MM.1S (cell line): Measurements from ENCODE around the gene SPATA6.

Source experiments
- DNase-seq: peaks from one replicate; pipeline ENCODE4 v3.0.0-alpha.2; 2015
- H2AFZ ChIP-seq: fragments of 300-600 bp; sonication (generic); 2 replicates; pipeline ENCODE4 v1.6.0; 2016; ENCODE audit warnings: antibody characterized with exemption, low read length
- H3F3A ChIP-seq: fragments of 300-600 bp; sonication (generic); 2 replicates; pipeline ENCODE4 v1.6.1; 2016; ENCODE audit warnings: mild to moderate bottlenecking, antibody characterized with exemption, low read length, moderate library complexity, mixed read lengths; ENCODE audit not compliant: insufficient read depth
- H3K27ac ChIP-seq: fragments of 300-600 bp; sonication (generic); 2 replicates; pipeline ENCODE4 v1.5.1; 2016; ENCODE audit warnings: mild to moderate bottlenecking, low read length
- H3K27me3 ChIP-seq: fragments of 300-600 bp; sonication (generic); replicated peaks from 2 replicates; pipeline ENCODE4 v1.6.0; 2016; ENCODE audit warnings: low read length; ENCODE audit not compliant: insufficient read depth
- H3K36me3 ChIP-seq: fragments of 300-600 bp; sonication (generic); replicated peaks from 2 replicates; pipeline ENCODE4 v1.6.1; 2016; ENCODE audit warnings: mild to moderate bottlenecking, low read length, mixed read lengths; ENCODE audit not compliant: insufficient read depth
- H3K4me1 ChIP-seq: fragments of 300-600 bp; sonication (generic); 2 replicates; pipeline ENCODE4 v1.6.1; 2016; ENCODE audit warnings: low read length, mixed read lengths
- H3K4me2 ChIP-seq: fragments of 300-600 bp; sonication (generic); 2 replicates; pipeline ENCODE4 v1.6.0; 2016; ENCODE audit warnings: low read depth, low read length
- H3K4me3 ChIP-seq: fragments of 300-600 bp; sonication (generic); 2 replicates; pipeline ENCODE4 v1.5.1; 2016; ENCODE audit warnings: low read length, mixed read lengths
- H3K79me2 ChIP-seq: fragments of 300-600 bp; sonication (generic); 2 replicates; pipeline ENCODE4 v1.6.1; 2016; ENCODE audit warnings: mixed run types, low read length, mixed read lengths
- H3K9ac ChIP-seq: fragments of 300-600 bp; sonication (generic); 2 replicates; pipeline ENCODE4 v1.6.1; 2016; ENCODE audit warnings: low read length, mixed read lengths
- H3K9me2 ChIP-seq: fragments of 300-600 bp; sonication (generic); replicated peaks from 2 replicates; pipeline ENCODE4 v1.6.1; 2016; ENCODE audit warnings: mild to moderate bottlenecking, low read length, mixed read lengths; ENCODE audit not compliant: insufficient read depth
- H3K9me3 ChIP-seq: fragments of 300-600 bp; sonication (generic); replicated peaks from 2 replicates; pipeline ENCODE4 v1.6.1; 2016; ENCODE audit warnings: mild to moderate bottlenecking, low read length, mixed read lengths; ENCODE audit not compliant: insufficient read depth
- H4K20me1 ChIP-seq: fragments of 300-600 bp; sonication (generic); 2 replicates; pipeline ENCODE4 v1.6.1; 2016; ENCODE audit warnings: mild to moderate bottlenecking, low read length, moderate library complexity, mixed read lengths; ENCODE audit not compliant: insufficient read depth
- EZH2 ChIP-seq: fragments of 300-600 bp; sonication (generic); optimal IDR thresholded peaks from 2 replicates; pipeline ENCODE3; 2017; ENCODE audit warnings: low read depth, mild to moderate bottlenecking, antibody characterized with exemption, low read length, mixed read lengths
- EZH2phosphoT487 ChIP-seq: fragments of 300-600 bp; sonication (generic); IDR thresholded peaks from 2 replicates; pipeline ENCODE4 v1.6.1; 2018; ENCODE audit warnings: antibody characterized with exemption, low read length
- TF ChIP-seq, protein P1 (sequence below): fragments of 300-600 bp; sonication (generic); IDR thresholded peaks from 2 replicates; pipeline ENCODE4 v1.5.1; 2016; ENCODE audit warnings: antibody characterized with exemption, low read length, mixed read lengths

Gene SPATA6

DNA sequence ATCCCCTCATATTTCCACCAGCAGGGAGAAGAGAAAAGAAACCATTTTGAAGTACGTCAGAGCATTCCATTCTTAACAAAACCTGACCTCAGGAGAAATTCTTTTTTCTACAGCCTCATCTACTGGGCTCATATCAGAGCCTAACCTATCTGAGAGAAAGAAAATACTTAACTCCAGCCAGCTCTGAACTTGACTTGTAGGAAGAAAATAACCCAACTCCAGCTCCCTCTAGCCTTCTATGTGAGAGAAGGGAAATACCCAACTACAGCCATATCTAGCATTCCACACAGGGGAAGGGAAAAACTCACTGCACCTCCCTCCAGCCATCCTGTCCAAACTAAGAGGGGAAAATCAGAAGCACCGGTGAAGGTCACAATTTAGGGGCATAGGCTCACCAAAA, 57.7 kb downstream of the SPATA6 start:
- H3K9me3 ChIP-seq = no peaks in the 10 kb centered on the region
- H3K27me3 ChIP-seq = no peaks in the 10 kb centered on the region
- H3K36me3 ChIP-seq = no peaks in the 10 kb centered on the region
- H3K4me2 ChIP-seq = no peak overlapping the region
- no peaks in the 10 kb centered on the region for H3K9me2 ChIP-seq
- no peak overlapping the region for H3K9ac ChIP-seq
- H3K79me2 ChIP-seq = no peaks in the 10 kb centered on the region
- no peak overlapping the region for H2AFZ ChIP-seq
- no peak overlapping the region for H3K4me3 ChIP-seq
- no peak for DNase-seq
- TF ChIP-seq EZH2 = no peak
- no peak for TF ChIP-seq EZH2phosphoT487
- H3K27ac ChIP-seq = no peak overlapping the region
- H3F3A ChIP-seq = no peaks in the 10 kb centered on the region
- no peaks in the 10 kb centered on the region for H4K20me1 ChIP-seq
- H3K4me1 ChIP-seq = no peaks in the 10 kb centered on the region

DNA sequence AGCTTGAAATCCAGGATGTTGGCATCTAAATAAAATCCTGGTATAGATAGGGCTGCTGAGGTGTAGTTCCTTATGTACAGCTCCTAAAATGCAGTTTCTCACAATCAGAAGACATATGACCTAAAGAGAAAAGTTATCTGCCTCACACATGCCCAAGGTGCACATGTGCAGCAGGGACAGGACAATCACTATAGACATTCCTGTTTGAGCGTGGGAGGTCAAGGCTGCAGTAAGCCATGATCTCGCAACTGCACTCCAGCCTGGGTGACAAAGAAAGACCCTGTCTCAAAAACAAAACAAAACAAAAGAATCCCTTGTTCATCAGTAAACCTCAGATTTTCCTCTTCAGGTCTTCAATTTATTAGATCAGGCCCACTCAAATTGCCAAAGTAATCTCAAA, 66.1 kb downstream of the SPATA6 start:
- Histone ChIP-seq H3K4me3 (no peak overlapping the region), H3K9me3 (no peaks in the 10 kb centered on the region), H3K4me1 (no peaks in the 10 kb centered on the region), H3K36me3 (no peaks in the 10 kb centered on the region), H3F3A (no peaks in the 10 kb centered on the region), H3K27me3 (no peaks in the 10 kb centered on the region), H3K79me2 (no peaks in the 10 kb centered on the region), H3K9ac (no peak overlapping the region), H4K20me1 (no peaks in the 10 kb centered on the region), H3K9me2 (no peaks in the 10 kb centered on the region), H2AFZ (no peak overlapping the region), H3K27ac (no peak overlapping the region), H3K4me2 (no peak overlapping the region)
- TF ChIP-seq, protein P1, sequence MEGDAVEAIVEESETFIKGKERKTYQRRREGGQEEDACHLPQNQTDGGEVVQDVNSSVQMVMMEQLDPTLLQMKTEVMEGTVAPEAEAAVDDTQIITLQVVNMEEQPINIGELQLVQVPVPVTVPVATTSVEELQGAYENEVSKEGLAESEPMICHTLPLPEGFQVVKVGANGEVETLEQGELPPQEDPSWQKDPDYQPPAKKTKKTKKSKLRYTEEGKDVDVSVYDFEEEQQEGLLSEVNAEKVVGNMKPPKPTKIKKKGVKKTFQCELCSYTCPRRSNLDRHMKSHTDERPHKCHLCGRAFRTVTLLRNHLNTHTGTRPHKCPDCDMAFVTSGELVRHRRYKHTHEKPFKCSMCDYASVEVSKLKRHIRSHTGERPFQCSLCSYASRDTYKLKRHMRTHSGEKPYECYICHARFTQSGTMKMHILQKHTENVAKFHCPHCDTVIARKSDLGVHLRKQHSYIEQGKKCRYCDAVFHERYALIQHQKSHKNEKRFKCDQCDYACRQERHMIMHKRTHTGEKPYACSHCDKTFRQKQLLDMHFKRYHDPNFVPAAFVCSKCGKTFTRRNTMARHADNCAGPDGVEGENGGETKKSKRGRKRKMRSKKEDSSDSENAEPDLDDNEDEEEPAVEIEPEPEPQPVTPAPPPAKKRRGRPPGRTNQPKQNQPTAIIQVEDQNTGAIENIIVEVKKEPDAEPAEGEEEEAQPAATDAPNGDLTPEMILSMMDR = no peak
- DNase-seq = no peak

DNA sequence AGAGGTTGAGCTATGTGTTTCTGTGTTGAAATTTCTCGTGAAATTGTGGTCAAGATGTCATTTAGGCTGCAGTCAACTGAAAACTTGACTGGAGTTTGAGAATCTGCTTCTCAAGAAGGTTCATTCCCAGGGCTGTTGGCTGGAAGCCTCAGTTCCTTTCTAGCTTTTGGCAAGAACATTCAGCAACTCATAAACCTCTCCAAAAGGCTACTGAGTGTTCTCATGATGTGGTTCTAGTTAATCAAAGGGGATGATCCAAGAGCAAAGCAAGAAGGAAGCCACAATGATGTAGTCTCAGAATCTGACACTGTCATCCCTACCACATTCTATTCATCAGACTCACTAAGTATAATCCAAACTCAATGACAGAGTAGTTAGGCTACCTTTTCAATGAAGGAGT, 66.6 kb downstream of the SPATA6 start:
- Histone ChIP-seq H3K27ac (no peak overlapping the region), H3K27me3 (no peaks in the 10 kb centered on the region), H3K9ac (no peak overlapping the region), H3K4me2 (no peak overlapping the region), H3K36me3 (no peaks in the 10 kb centered on the region), H3K79me2 (no peaks in the 10 kb centered on the region), H3K4me1 (no peaks in the 10 kb centered on the region), H3F3A (no peaks in the 10 kb centered on the region), H3K9me3 (no peaks in the 10 kb centered on the region), H4K20me1 (no peaks in the 10 kb centered on the region), H2AFZ (no peak overlapping the region), H3K4me3 (no peak overlapping the region), H3K9me2 (no peaks in the 10 kb centered on the region)
- no peak for DNase-seq
- TF ChIP-seq, protein P1 = no peak
- TF ChIP-seq EZH2 (no peak), EZH2phosphoT487 (no peak)

DNA sequence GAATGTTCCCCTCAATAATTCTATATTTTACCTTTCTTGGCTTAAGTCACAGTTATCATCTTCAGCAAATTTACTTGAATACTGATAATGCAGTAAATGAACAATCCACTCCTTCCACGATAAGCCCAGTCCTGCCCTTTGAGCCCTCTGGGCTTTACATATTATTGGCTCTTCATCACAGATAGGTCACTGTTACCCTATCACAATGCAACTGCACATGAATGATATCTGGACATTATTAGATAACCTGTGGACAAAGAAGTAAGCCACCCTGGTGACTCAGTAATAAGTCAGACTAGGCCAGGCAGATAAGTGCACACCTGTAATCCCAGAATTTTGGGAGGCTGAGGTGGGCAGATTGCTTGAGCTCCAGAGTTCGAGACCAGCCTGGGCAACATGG, 69.4 kb downstream of the SPATA6 start:
- Histone ChIP-seq H3K4me2 (no peak overlapping the region), H3F3A (no peaks in the 10 kb centered on the region), H3K4me1 (no peaks in the 10 kb centered on the region), H3K36me3 (no peaks in the 10 kb centered on the region), H3K79me2 (no peaks in the 10 kb centered on the region), H3K27ac (no peak overlapping the region), H3K9me2 (no peaks in the 10 kb centered on the region), H4K20me1 (no peaks in the 10 kb centered on the region), H3K4me3 (no peak overlapping the region), H3K9ac (no peak overlapping the region), H3K27me3 (no peaks in the 10 kb centered on the region), H2AFZ (no peak overlapping the region), H3K9me3 (no peaks in the 10 kb centered on the region)
- TF ChIP-seq, protein P1 = no peak
- TF ChIP-seq EZH2 (no peak), EZH2phosphoT487 (no peak)
- no peak for DNase-seq
